HEK293 (cell line): ENCODE data around the gene ZNF462.

Source experiments
- GLIS1 ChIP-seq: fragments of 450-650 bp; formaldehyde crosslinking; IDR thresholded peaks from 2 replicates; pipeline ENCODE4 v1.5.1; 2016; ENCODE audit warnings: missing biosample characterization, missing genetic modification characterization
- MEIS1 ChIP-seq: sonication (generic); formaldehyde crosslinking; IDR thresholded peaks from 2 replicates; pipeline ENCODE4 v1.8.1; 2022; ENCODE audit warnings: missing genetic modification reagents, mild to moderate bottlenecking, borderline replicate concordance
- ZBTB20 ChIP-seq: fragments of 450-650 bp; formaldehyde crosslinking; IDR thresholded peaks from 2 replicates; pipeline ENCODE4 v1.5.1; 2016; ENCODE audit warnings: missing biosample characterization, missing genetic modification characterization
- ZFP41 ChIP-seq: fragments of 450-650 bp; formaldehyde crosslinking; IDR thresholded peaks from 2 replicates; pipeline ENCODE4 v1.5.1; 2016; ENCODE audit warnings: missing biosample characterization, missing genetic modification characterization, borderline replicate concordance
- ZNF133 ChIP-seq: fragments of 450-650 bp; formaldehyde crosslinking; IDR thresholded peaks from 2 replicates; pipeline ENCODE4 v1.5.1; 2016; ENCODE audit warnings: missing biosample characterization, missing genetic modification characterization
- ZNF140 ChIP-seq: fragments of 450-650 bp; formaldehyde crosslinking; IDR thresholded peaks from 2 replicates; pipeline ENCODE4 v1.5.1; 2016; ENCODE audit warnings: missing biosample characterization, missing genetic modification characterization
- ZNF146 ChIP-seq: fragments of 450-650 bp; formaldehyde crosslinking; IDR thresholded peaks from 2 replicates; pipeline ENCODE4 v1.5.1; 2016; ENCODE audit warnings: missing biosample characterization, missing genetic modification characterization
- ZNF175 ChIP-seq: fragments of 450-650 bp; formaldehyde crosslinking; IDR thresholded peaks from 2 replicates; pipeline ENCODE4 v1.5.1; 2016; ENCODE audit warnings: missing biosample characterization, missing genetic modification characterization
- ZNF571 ChIP-seq: fragments of 450-650 bp; formaldehyde crosslinking; IDR thresholded peaks from 2 replicates; pipeline ENCODE4 v1.5.0; 2017; ENCODE audit warnings: missing biosample characterization, missing genetic modification characterization
- ZNF76 ChIP-seq: fragments of 450-650 bp; formaldehyde crosslinking; IDR thresholded peaks from 2 replicates; pipeline ENCODE4; 2016; ENCODE audit warnings: low read depth, missing biosample characterization, missing genetic modification characterization, borderline replicate concordance
- ZSCAN23 ChIP-seq: fragments of 450-650 bp; formaldehyde crosslinking; IDR thresholded peaks from 2 replicates; pipeline ENCODE4 v1.5.1; 2016; ENCODE audit warnings: missing biosample characterization, missing genetic modification characterization
- TF ChIP-seq, protein P1 (sequence below): fragments of 450-650 bp; formaldehyde crosslinking; IDR thresholded peaks from 2 replicates; pipeline ENCODE4 v1.5.1; 2016; ENCODE audit warnings: missing biosample characterization, missing genetic modification characterization
- TF ChIP-seq, protein P2 (sequence below): fragments of 450-650 bp; formaldehyde crosslinking; IDR thresholded peaks from 2 replicates; pipeline ENCODE4 v1.5.1; 2016; ENCODE audit warnings: missing biosample characterization, missing genetic modification characterization

DNA sequence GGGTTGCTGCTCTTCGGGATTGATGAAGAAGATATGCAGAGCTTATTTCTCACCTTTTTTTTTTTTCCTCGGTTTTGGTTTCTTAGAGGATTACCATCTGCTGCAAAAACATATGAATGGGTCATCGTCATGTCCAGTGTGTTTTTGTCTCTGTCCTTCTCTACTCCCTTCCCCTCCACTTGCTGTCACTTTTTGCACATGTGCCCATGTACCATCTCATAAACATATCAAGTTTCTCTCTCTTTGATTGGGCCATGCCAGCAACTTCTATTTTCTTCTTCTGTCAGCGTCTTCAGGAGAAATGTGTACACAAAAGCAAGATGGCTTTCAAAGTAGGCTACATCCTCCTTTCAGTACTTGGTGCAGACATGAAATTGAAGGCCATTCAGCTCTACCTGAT, 57.1 kb downstream of the ZNF462 start:
- TF ChIP-seq, protein P1, sequence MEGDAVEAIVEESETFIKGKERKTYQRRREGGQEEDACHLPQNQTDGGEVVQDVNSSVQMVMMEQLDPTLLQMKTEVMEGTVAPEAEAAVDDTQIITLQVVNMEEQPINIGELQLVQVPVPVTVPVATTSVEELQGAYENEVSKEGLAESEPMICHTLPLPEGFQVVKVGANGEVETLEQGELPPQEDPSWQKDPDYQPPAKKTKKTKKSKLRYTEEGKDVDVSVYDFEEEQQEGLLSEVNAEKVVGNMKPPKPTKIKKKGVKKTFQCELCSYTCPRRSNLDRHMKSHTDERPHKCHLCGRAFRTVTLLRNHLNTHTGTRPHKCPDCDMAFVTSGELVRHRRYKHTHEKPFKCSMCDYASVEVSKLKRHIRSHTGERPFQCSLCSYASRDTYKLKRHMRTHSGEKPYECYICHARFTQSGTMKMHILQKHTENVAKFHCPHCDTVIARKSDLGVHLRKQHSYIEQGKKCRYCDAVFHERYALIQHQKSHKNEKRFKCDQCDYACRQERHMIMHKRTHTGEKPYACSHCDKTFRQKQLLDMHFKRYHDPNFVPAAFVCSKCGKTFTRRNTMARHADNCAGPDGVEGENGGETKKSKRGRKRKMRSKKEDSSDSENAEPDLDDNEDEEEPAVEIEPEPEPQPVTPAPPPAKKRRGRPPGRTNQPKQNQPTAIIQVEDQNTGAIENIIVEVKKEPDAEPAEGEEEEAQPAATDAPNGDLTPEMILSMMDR: no peak
- TF ChIP-seq ZBTB20: no peak
- TF ChIP-seq ZNF146 (tag by site-specific recombination): no peak
- TF ChIP-seq ZNF76 (tag by site-specific recombination): no peak
- no peak for TF ChIP-seq MEIS1
- no peak for TF ChIP-seq GLIS1 (tag by site-specific recombination)
- TF ChIP-seq ZNF571 (tag by site-specific recombination): no peak
- TF ChIP-seq ZNF140: no peak
- no peak for TF ChIP-seq ZNF175
- TF ChIP-seq ZFP41 (tag by site-specific recombination): no peak
- TF ChIP-seq ZSCAN23 (tag by site-specific recombination): no peak
- TF ChIP-seq, protein P2, sequence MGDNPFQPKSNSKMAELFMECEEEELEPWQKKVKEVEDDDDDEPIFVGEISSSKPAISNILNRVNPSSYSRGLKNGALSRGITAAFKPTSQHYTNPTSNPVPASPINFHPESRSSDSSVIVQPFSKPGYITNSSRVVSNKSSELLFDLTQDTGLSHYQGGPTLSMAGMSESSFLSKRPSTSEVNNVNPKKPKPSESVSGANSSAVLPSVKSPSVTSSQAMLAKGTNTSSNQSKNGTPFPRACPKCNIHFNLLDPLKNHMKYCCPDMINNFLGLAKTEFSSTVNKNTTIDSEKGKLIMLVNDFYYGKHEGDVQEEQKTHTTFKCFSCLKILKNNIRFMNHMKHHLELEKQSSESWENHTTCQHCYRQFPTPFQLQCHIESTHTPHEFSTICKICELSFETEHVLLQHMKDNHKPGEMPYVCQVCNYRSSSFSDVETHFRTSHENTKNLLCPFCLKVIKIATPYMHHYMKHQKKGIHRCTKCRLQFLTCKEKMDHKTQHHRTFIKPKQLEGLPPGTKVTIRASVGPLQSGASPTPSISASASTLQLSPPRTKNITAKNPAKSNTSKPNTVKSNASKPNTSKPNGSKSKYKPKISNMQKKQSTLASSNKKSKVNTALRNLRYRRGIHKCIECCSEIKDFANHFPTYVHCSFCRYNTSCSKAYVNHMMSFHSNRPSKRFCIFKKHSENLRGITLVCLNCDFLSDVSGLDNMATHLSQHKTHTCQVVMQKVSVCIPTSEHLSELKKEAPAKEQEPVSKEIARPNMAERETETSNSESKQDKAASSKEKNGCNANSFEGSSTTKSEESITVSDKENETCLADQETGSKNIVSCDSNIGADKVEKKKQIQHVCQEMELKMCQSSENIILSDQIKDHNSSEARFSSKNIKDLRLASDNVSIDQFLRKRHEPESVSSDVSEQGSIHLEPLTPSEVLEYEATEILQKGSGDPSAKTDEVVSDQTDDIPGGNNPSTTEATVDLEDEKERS (tag by site-specific recombination): no peak
- TF ChIP-seq ZNF133 (tag by site-specific recombination): no peak
